Prostate gland (tissue), 2 donors: ENCODE data around the gene SLC66A2. TPM values are rescaled to one million over a fixed set of nuclear protein-coding genes. Genes with fewer than 3 reads are reported as not detected.

Source experiments
- DNase-seq: peaks from one replicate; pipeline ENCODE4 v3.0.0-alpha.2; 2019; ENCODE audit warnings: low spot score
- H3K27ac ChIP-seq, 2 donors: fragments of 200-600 bp; sonication (generic); 2 replicates each; pipeline ENCODE4 v1.5.1; 2017 to 2019
- H3K27me3 ChIP-seq: fragments of 200-600 bp; sonication (generic); replicated peaks from 2 replicates; pipeline ENCODE4 v1.5.1; 2019; ENCODE audit not compliant: insufficient read depth
- H3K36me3 ChIP-seq, 2 donors: fragments of 200-600 bp; sonication (generic); 1 replicate in 1 of 2; 2 replicates in 1 of 2; pipeline versions ENCODE4 v1.5.1 to v1.8.1; 2017 to 2019
- H3K4me1 ChIP-seq: fragments of 200-600 bp; sonication (generic); replicated peaks from 2 replicates; pipeline ENCODE4 v1.5.1; 2019
- H3K4me3 ChIP-seq, 2 donors: fragments of 200-600 bp; sonication (generic); 2 replicates each; pipeline ENCODE4 v1.5.1; 2017 to 2019
- H3K9me3 ChIP-seq: fragments of 200-600 bp; sonication (generic); 2 replicates; pipeline ENCODE4 v1.5.1; 2017
- POLR2A ChIP-seq: fragments of 450-650 bp; IDR thresholded peaks from one replicate; pipeline ENCODE4 v1.6.1; 2016; ENCODE audit warnings: antibody characterized with exemption, mild to moderate bottlenecking
- POLR2AphosphoS5 ChIP-seq: sonication (generic); formaldehyde crosslinking; IDR thresholded peaks from one replicate; pipeline ENCODE4 v1.6.1; 2017; ENCODE audit warnings: antibody characterized with exemption
- WGBS: methylation state at CpG from one replicate; pipeline ENCODE4 v1.1.5; 2018; 5-methylcytosine and 5-hydroxymethylcytosine counted together
- intact Hi-C: fragments of 100-400 bp; cut with DNase I; formaldehyde crosslinking; loops from one replicate; pipeline ENCODE4 v1.14.2; 2022
- total RNA-seq, 2 donors: library from RNA; depleted of rRNA; stranded (reverse); fragments of >200 nt; gene quantifications; one replicate each; pipeline ENCODE4 v1.1.0, GENCODE V29; 2016
- TF ChIP-seq, protein P1 (sequence below), 4 experiments: fragments of 200-600 bp in 2 of 4; fragments of 450-650 bp in 2 of 4; sonication (generic) in 2 of 4; IDR thresholded peaks; 1 replicate in 3 of 4; 2 replicates in 1 of 4; pipeline ENCODE4 v1.5.1; 2016 to 2019; ENCODE audit warnings: antibody characterized with exemption in 4 of 4, mild to moderate bottlenecking in 2 of 4, moderate library complexity in 2 of 4

SLC66A2 gene
- total RNA-seq, 2 donors from 2014 or later, result 37.6 to 74.1 TPM

- no peaks in the 10 kb centered on the region for H3K27me3 ChIP-seq
- peaks cover 5% of the 10 kb centered on the region for H3K4me1 ChIP-seq
- intact Hi-C loops, result no loop called here
- TF ChIP-seq, protein P1, sequence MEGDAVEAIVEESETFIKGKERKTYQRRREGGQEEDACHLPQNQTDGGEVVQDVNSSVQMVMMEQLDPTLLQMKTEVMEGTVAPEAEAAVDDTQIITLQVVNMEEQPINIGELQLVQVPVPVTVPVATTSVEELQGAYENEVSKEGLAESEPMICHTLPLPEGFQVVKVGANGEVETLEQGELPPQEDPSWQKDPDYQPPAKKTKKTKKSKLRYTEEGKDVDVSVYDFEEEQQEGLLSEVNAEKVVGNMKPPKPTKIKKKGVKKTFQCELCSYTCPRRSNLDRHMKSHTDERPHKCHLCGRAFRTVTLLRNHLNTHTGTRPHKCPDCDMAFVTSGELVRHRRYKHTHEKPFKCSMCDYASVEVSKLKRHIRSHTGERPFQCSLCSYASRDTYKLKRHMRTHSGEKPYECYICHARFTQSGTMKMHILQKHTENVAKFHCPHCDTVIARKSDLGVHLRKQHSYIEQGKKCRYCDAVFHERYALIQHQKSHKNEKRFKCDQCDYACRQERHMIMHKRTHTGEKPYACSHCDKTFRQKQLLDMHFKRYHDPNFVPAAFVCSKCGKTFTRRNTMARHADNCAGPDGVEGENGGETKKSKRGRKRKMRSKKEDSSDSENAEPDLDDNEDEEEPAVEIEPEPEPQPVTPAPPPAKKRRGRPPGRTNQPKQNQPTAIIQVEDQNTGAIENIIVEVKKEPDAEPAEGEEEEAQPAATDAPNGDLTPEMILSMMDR (IDR thresholded peaks at IDR 0.05), result no peak
- no peak for TF ChIP-seq POLR2AphosphoS5
- no peak for TF ChIP-seq POLR2A
- 94% methylated on average over 26 of the region's 26 CpGs for WGBS
- no peaks in the 10 kb centered on the region for H3K9me3 ChIP-seq
- DNase-seq, result no peak
- H3K36me3 ChIP-seq, result no peaks in the 10 kb centered on the region
- H3K4me3 ChIP-seq, result no peak overlapping the region
- H3K27ac ChIP-seq, result no peak overlapping the region
These were observed 27.4 kb downstream of the SLC66A2 start for GRCh38 chr18:79923896-79924585.

GRCh38 chr18:79922971-79923411 is 28.5 kb downstream of the SLC66A2 start:
- Histone ChIP-seq H3K9me3 (no peaks in the 10 kb centered on the region), H3K4me3 (no peak overlapping the region), H3K4me1 (peaks cover 5% of the 10 kb centered on the region), H3K36me3 (no peaks in the 10 kb centered on the region), H3K27ac (no peak overlapping the region), H3K27me3 (no peaks in the 10 kb centered on the region)
- intact Hi-C loops, result no loop called here
- TF ChIP-seq POLR2AphosphoS5, result no peak
- no peak for TF ChIP-seq POLR2A
- TF ChIP-seq, protein P1 (IDR thresholded peaks at IDR 0.05), result no peak
- WGBS, result 93% methylated on average over 17 of the region's 17 CpGs
- DNase-seq, result no peak

- DNase-seq, result no peak
- no peaks in the 10 kb centered on the region for H3K9me3 ChIP-seq
- no peaks in the 10 kb centered on the region for H3K27me3 ChIP-seq
- no peak overlapping the region for H3K4me3 ChIP-seq
- intact Hi-C loops, result no loop called here
- H3K27ac ChIP-seq, result no peak overlapping the region
- TF ChIP-seq POLR2A (no peak), POLR2AphosphoS5 (no peak)
- TF ChIP-seq, protein P1 (IDR thresholded peaks at IDR 0.05), result no peak
- WGBS, result 99% methylated on average over 24 of the region's 24 CpGs
- peaks cover 5% of the 10 kb centered on the region for H3K4me1 ChIP-seq
- no peaks in the 10 kb centered on the region for H3K36me3 ChIP-seq
These were observed 29.2 kb downstream of the SLC66A2 start for GRCh38 chr18:79921984-79922965.

- H3K4me1 ChIP-seq, result no peaks in the 10 kb centered on the region
- no peak overlapping the region for H3K27ac ChIP-seq
- no peaks in the 10 kb centered on the region for H3K27me3 ChIP-seq
- DNase-seq, result peak; percentile 3
- no peak for TF ChIP-seq POLR2A
- TF ChIP-seq, protein P1 (IDR thresholded peaks at IDR 0.05), result no peak
- no peak for TF ChIP-seq POLR2AphosphoS5
- 98% methylated on average over 19 of the region's 19 CpGs for WGBS
- H3K36me3 ChIP-seq, result no peaks in the 10 kb centered on the region
- H3K9me3 ChIP-seq, result no peaks in the 10 kb centered on the region
- intact Hi-C loops, result no loop called here
- H3K4me3 ChIP-seq, result no peak overlapping the region
These were observed 32.4 kb downstream of the SLC66A2 start for GRCh38 chr18:79919089-79919488.
